HG03108 (cell line): Measurements from ENCODE around the gene DDX31.
"Not testable (repeated sequence)": the region's sequence is repeated elsewhere in the genome, so short reads cannot be mapped to it uniquely, and the experiment has no call there.

Source experiments
- ATAC-seq: cut with Tn5 transposase; IDR thresholded peaks from one replicate; pipeline ENCODE4 v1.9.1; 2021; ENCODE audit warnings: moderate library complexity; ENCODE audit not compliant: unreplicated experiment

DDX31 gene

DNA sequence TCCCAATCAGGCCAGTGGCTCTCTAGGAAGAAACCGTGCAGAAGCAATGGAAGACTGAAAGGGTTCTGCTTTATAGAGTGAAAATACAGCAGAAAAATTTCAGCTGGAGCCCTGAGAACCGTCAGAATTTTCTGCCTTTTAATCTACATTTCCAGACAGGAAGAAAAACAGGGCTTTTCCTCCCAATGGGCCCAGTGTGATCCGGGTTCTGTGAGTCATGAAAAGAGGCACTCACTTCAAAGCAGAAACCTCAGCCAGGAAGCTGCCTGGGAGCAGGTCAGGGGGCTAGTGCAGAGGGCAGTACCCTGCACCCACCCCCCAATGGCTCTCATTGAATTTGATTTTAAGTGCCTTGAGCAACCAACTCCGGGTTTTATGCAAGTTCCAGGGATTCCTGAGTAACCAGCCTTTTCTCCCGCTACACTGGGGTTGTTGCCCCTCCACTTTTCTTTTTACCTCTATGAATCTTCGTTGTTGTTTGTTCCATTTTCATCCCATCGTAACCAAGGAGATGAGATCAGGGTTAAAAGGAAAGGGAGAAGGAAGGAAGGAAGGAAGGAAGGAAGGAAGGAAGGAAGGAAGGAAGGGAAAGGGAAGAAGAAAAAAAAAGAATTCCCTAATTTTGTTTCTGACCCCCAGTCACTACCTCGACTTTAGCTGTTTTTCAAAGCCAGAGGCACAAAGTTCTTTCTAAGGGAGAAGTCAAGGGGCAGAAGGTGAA, 86.0 kb downstream of the DDX31 start:
- ATAC-seq = no peak

DNA sequence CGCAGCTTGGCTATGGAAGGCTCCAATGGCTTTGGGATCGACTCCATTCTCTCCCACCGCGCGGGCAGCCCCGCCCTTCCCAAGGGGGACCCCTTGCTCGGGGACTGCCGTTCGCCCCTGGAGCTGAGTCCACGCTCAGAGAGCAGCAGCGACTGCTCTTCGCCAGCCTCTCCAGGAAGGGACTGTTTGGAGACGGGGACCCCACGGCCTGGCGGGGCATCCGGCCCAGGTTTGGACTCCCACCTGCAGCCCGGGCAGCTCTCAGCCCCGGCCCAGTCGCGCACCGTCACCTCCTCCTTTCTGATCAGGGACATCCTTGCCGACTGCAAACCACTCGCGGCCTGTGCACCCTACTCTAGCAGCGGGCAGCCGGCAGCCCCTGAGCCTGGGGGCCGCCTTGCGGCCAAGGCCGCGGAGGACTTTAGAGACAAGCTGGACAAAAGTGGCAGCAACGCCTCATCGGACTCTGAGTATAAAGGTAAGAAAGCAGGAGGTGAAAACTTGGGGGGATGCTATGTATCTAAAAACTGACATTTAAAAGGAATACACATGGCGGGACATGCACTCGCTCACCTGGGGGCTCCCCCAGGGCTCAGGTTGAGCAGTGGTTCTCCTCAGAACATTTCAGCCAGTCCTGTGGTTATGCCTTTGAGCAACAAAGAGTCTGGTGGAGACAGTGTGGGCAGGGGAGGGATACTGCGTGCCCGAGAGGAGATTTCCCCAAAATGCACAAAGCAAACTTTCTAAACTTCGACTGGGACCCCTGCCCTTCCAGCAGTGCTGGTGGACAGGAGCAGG, 86.8 kb downstream of the DDX31 start:
- ATAC-seq = no peak

DNA sequence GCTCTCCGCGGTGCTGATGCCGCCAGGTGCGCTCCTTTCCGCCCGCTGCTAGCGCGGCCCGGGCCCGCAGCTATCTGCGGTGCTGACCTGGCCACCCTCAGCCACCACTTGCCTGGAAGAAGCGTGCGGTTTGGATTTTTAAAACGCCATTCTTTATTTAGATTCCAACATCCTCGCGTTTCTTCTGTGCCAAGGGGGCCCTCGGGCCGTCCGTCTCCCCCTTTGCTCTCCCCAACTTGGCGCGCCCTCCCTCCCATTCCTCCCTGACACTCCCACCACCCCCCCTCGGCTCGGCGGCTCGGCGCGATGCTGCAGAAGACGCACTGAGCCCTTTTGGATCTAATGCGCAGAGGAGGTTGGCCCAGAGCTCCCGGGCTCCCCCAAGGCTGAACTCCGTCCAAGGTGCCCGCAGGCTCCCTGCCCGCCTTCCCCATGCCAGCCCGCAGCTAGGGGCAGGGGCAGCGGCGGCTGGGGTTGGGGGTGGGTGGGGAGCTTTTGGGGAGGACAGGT, 87.5 kb downstream of the DDX31 start, which contains the start of gene BARHL1:
Gene BARHL1 (plus strand): TSS at position 331 of the 510 bp plus-strand sequence. CDS start 192 bp downstream, outside the sequence.
- no peak for ATAC-seq

DNA sequence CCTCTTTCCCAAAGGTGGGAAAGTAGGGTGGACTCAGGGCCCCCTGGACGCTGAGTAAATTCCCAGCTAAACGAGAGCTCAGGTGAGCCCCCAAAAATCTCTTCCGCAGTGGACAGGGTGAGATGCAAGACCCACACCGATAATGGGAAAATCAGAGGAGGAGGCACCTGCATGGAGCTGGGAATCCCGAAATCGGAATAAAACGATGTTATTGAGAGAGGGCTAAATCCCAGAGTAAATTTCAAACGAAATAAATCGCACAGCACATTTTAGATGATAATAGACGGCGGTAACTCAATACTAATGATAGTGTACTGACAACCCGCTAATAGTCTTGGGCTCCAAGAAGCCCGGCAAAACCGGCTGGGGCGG, 90.4 kb downstream of the DDX31 start:
- ATAC-seq = no peak

DNA sequence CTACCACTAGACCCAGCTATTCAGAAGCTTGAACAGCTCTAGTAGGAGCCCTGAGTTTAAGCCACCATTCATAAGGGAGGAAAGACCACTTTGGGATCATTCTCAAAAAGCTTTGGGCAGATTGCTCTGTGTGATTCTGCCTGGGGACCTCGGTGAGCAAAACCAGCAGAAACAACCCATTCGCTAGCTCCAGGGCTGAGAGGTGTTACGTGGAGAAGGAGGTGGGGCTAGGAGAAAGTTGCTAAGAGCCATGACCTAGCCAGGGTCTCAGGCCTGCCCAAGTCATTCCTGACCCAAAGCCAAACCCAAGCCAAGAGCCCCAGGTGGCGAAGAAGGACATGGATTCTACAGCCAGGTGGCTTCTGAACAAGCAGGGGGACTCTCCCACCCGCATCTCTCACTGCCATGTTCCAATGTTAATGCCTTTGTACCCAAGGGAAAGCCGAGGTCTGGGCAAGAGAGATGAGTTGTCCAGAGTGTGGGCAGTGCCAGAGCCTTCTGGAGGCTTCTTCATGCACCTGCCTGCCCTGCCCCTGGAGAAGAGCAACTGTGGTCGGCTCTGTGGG, 91.3 kb downstream of the DDX31 start:
- ATAC-seq = no peak

DNA sequence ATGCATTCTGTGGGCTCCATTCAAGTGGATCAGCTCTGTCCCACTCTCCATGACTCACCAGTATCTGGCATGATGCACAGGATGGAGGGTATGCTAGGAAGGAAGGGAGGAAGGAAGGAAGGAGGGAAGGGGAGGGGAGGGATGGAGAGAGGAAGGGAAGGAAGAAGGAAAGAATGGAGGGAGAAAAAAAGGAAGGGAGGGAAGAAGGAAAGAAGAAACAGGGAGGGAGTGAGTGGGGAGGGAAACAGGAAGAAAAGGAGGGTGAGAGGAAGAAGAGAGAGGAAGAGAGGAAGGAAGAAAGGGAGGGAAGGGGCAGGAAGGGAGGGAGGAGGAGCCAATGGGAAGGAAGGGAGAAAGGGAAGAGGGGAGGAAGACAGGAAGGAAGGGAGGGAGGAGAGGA, 92.7 kb downstream of the DDX31 start:
- no peak for ATAC-seq

DNA sequence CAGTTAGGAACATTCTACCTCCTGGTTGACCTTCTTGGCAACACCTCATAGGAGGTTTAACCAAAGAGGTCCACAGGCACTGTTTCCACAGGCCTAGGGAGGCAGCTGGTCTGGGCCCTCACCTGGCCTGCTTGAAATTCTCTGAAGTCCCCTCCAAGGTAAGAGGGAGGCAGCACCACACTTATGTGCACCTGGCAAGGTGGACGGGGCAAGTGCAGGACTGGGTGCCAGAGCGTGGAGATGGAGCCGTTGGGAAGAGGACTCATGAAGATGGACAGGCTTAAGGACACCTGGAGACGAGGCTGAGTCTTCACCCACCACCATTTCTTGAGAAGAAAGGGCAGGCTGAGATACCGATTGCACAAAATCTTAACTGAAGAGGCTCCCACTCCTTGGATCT, 94.0 kb downstream of the DDX31 start:
- ATAC-seq = no peak

DNA sequence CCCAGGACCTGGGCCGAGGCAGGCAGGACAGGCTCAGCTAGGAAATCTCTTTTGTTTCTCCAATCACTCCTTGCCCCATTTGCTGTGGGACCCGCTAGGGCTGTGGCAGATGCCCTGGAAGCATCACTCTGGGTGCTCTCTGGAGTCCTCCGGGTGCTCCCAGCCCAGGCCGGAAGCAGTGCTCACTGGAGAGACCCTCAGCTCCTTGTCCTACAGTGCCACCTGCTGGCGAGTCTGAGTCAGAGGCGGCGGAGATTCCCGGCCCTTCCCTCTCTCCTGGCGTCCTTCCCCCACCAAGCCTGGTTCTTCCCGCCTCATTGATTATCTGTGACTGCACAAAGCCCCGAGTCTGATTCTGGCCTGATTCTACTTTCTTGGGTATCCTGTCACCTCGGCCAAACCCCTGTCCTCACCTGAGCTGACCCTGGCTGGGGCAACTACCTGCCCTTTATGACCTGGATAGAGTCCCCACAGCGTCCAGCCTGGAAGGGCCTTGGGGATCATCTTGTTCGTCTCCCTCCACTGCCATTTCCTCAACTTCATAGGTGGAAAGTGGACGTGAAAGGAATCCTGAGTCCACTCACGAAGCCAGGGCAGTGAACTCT, 94.7 kb downstream of the DDX31 start:
- ATAC-seq = no peak

DNA sequence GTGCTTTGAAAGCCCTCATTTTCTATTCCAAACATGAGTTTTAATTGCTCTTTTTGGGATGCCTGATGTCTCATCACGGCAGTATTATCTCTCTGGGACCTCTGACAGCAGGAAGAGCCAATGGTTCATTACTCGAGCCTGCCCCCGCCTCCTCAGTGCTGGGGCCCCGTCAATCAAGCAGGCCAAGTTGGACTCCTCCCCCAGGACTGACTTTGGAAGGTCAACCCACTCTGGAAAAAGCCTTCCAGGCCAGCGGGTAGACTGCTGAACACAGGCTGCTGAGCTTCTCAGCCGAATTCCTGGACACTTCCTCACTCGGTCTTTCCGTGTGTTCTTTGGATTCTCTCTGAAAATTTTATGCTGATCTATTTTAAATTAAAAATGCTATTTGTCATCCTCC, 96.9 kb downstream of the DDX31 start:
- no peak for ATAC-seq

DNA sequence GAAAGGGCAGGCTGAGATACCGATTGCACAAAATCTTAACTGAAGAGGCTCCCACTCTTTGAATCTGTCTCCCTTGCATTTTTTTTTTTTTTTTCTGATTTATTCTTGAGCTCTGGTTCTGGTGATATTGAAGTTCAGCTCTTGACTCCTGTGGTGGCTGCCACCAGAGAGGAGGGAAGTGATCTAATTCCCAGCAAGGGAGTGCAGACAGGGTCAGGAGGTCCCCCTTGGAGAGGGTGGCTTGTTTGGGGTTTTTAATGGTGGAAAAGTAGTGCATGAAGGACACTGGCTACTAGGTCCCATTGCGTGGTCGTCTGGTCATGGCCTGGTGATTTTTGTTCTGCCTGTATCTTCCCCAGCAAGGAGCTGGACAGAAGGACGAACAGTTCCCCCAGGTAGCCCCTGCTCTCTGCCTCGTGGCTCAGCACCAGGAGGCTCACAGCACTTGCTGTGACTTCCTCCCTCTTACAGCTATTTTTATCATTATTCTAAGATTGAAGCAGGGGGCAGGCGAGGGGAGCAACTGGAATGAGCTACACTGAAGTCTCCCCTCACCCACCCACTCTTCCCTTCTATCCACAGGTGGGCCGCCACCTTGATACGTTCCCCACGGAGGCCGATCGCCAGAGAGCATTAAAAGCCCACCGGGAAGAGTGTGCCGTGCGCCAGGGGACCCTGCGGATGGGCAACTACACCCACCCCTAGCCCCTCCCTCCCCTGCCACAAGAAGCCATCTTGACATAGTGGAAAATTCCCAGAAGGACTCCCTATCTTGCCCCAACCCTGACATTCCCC, 97.8 kb downstream of the DDX31 start:
- no peak for ATAC-seq

DNA sequence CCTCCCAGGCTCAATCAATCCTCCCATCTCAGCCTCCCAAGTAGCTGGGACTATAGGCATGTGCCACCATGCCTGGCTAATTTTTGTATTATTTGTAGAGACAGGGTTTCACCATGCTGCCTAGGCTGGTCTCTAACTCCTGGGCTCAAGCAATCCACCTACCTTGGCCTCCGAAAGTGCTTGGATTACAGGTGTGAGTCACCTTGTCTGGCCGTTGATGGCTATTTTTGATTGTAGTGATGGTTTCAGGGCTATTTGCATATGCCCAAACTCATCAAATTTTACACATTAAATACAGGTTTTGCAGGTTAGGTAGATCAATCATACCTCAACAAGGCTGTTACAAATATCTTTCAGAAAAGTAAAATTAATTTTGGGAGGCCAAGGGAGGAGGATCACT, 101.0 kb downstream of the DDX31 start:
- ATAC-seq = not testable (repeated sequence)

DNA sequence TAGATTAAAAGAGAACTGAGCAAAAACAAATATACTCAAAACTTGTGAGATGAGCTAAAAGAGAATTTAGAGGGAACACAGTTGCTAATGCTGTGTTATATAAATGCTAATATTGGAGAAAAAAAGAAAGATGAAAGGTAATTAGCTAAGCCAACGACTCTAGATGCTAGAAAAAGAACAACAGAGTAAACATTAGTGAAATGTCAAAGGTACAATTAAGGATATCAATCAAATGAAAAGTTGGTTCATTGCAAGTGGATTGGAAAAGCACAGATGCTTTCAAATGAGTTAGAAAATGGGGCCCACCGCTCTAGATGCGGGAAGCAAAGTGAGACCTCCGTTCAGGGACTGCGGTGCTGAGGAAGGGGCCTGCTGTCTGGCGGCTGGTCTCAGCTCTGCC, 105.3 kb downstream of the DDX31 start:
- ATAC-seq = no peak

DNA sequence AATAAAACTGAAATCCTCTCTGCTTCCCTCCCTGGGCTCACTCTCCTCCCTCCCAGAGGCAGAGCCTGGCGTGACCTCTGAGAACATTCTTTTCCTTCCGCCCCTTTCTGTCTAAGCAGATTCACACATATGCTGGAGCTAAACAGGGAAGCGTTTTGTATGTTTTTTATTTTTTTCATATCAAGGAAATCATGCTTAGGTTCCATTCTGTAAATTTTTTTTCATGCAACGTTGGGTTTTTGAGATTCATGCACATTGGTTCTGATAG, 107.5 kb downstream of the DDX31 start:
- ATAC-seq = no peak

DNA sequence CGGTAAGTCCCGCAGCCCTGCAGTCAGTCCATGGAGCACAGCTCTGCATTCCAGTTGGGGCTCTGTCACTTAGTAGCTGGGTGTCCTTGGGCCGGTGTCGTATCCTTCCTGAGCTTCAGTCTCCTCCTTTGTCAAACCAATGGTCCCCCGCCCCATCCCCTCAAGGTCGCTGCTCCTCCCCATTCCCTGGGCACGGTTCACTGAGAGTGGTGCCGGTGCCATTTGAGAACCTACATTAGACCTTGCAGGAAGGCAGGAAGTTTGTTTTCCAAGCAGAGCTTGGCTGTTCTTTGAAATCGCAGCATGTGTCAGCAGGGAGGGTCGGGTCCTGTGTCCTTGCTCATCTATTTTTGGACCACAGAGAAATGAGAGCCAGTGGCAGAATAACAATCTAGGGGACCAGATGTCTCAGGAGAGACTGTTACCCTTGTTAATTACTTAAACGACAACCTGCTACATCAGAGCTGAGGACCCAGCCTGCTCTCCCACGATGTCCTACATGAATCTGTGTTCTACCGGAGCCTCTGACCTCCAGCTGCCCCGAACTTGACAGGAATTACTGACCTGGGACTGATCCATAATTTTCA, 109.1 kb downstream of the DDX31 start:
- no peak for ATAC-seq

DNA sequence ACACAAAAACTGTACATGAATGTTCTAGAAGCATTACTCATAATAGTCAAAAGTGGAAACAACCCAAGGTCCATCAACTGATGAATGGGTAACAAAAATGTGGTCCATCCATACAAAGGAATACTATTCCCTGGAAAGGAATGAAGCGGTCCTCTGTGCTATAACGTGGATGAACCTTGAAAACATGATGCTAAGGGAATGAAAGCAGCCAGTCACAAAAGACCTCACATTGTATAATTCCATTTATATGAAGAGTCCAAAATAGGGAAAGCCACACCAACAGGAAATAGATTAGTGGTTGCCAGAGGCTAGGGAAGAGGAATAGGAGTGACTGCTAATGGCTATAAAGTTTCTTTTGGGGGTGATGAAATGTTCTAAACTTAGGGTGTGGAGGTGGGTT, 110.1 kb downstream of the DDX31 start:
- ATAC-seq = no peak

DNA sequence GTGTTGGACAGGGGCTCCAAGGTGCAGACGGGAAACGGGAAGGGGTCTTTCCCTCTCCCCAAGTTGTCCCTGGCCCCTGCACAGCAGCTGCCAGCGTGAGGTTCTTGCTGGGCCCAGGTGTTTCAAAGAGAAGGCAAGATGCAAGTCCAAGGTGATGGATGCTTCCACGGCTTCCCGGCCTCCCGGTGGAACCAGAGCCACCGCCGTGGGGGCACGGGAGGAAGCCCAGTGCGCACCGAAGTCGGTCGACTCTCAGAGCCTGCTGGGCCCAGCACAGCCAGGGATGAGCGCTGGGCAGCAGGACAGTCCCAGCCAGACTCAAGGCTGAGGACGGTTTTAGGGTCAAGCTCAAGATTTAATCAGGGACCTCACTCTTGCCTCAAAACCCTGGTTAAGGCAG, 112.6 kb downstream of the DDX31 start:
- no peak for ATAC-seq

DNA sequence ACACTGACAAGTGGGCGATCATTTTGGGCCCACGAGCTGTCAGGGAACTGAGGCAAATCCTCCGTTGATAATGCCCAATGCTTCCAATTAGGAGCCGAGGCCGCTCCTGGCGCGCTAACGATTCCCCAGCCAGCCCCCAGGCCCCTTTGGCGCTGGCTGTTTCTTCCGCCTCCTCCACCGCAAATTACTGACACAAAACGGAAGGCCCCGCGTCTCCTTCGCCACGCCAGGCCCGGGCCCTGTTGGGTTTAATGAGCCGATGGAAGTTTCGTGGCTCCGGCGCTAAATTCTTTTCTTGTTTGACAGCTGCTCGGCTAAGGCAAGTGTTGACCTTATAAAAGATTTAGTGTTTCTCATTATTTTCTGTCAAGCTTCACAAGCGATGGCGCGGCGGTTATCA, 113.1 kb downstream of the DDX31 start:
- ATAC-seq = no peak

DNA sequence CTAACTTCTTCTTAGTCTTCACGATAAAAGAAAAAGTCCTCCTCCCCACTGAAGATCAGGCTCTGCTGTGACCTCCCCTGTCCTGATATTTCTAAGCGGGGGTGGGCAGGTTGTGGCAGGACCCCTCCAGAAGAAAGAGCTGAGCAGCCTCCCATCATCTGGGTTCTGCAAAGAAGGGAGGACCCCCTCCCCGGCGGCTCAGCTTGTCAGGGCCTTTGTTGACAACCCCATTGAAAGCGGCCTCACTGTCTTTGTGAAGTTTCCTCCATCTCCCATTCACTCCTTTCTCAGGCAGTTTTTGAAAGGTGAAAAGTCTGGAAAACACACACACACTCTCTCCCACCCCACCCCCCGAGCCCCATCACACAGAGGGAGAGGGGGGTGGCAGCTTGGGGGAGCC, 113.5 kb downstream of the DDX31 start:
- no peak for ATAC-seq

DNA sequence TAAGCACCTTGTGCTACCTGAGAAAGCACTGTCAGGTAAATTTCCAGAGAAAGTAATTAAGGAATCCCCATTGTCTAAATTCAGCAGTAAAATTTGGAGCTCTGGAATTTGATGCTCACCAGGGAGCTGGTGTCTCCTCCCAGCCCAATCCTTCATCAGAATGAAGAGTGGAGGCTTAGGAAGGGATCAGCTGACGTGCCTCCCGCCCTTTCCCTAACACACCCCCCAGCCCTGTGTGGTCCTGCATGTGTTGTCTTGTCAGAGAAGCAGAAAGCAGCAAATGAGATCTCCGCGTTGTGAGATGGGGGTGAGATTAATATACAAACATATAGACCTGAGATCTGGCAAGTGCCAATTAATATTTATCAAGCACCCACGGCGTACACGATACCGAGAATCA, 114.3 kb downstream of the DDX31 start:
- no peak for ATAC-seq

DNA sequence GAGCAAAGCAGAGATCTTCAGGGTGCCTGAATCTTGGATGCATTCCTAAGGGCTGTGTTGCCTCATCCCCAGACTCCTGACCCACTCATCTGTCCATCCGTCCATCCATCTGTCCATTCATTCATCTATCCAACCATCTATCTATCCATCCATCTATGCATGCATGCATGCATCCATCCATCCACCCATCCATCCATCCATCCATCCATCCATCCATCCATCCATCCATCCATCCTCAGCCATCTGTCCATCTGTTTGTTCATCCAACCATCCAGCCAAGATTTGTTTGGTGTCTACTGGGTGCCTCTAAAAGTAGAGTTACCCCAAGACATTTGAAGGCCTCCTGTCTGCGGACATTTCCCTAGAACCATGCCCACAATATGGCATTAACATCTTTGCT, 115.0 kb downstream of the DDX31 start:
- ATAC-seq = no peak

DNA sequence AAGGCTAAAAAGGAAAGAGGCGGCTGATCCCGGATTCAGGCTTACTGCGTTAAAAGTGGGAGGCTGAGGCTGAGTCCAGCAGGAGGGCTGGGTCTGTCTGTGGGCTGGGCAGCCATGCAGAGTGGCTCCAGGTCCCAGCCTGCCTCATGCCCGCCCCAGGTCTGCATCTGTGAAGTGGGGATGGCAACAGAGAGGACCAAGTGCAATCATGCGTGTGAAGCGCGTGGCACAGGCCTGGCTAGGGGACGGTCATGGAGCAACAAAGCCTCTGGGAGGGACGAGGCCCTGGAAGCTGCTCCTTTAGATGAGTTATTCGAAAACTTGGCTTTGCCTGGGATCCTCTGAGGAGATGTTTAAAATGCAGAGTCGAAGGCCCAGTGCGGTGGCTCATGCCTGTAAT, 117.7 kb downstream of the DDX31 start:
- no peak for ATAC-seq
